Caco-2 (cell line): Measurements from ENCODE around the gene PDGFA. TPM values are rescaled to one million over a fixed set of nuclear protein-coding genes. Genes with fewer than 3 reads are reported as not detected.

Experiments used
- BruUV-seq: library from RNA; stranded (reverse); fragments of 400-500 nt; replicated peaks from 2 replicates; lab custom pipeline; 2021; lab: Mats Ljungman, UMichigan
- CTCF ChIA-PET: fragments of 300-600 bp; sonication (Branson Sonifier 250); formaldehyde crosslinking; loops from one replicate; lab custom pipeline; 2022; ENCODE audit warnings: antibody characterized with exemption; lab: Charles Lee
- POLR2A ChIA-PET: fragments of 300-600 bp; sonication (Branson Sonifier 250); formaldehyde crosslinking; loops from one replicate; lab custom pipeline; 2022; ENCODE audit warnings: antibody characterized with exemption; lab: Charles Lee
- DNase-seq, 2 experiments: peaks; one replicate each; pipeline versions ENCODE4 v3.0.0 to v3.0.0-alpha.2; 2020 to 2022
- H3K27me3 ChIP-seq: replicated peaks from 2 replicates; pipeline ENCODE4 v1.6.0; 2011; ENCODE audit warnings: low read length; ENCODE audit not compliant: control insufficient read depth, insufficient read depth
- H3K36me3 ChIP-seq: 2 replicates; pipeline ENCODE4 v1.5.1; 2011; ENCODE audit warnings: low read length; ENCODE audit not compliant: control insufficient read depth, insufficient read depth
- H3K4me1 ChIP-seq: fragments of 250-450 bp; sonication (Bioruptor Pico); 2 replicates; pipeline ENCODE4 v1.5.1; 2020; ENCODE audit warnings: mild to moderate bottlenecking
- H3K4me3 ChIP-seq: 2 replicates; pipeline ENCODE4 v1.5.1; 2011; ENCODE audit warnings: low read depth, mild to moderate bottlenecking, control low read depth, low read length
- H3K9me3 ChIP-seq: fragments of 250-450 bp; sonication (Bioruptor Pico); 2 replicates; pipeline ENCODE4 v1.5.1; 2020; ENCODE audit warnings: mild to moderate bottlenecking, moderate library complexity
- H3K27ac Mint-ChIP-seq: one replicate; pipeline ENCODE4 v1.8.0; 2022; ENCODE audit warnings: mixed read lengths; ENCODE audit not compliant: unreplicated experiment
- H3K27me3 Mint-ChIP-seq: one replicate; pipeline ENCODE4 v1.8.0; 2022; ENCODE audit warnings: mixed read lengths; ENCODE audit not compliant: insufficient read depth, unreplicated experiment
- H3K36me3 Mint-ChIP-seq: one replicate; pipeline ENCODE4 v1.8.0; 2022; ENCODE audit warnings: mild to moderate bottlenecking, mixed read lengths; ENCODE audit not compliant: insufficient read depth, unreplicated experiment
- H3K4me1 Mint-ChIP-seq: one replicate; pipeline ENCODE4 v1.8.0; 2022; ENCODE audit warnings: low read depth, mixed read lengths; ENCODE audit not compliant: unreplicated experiment
- H3K4me3 Mint-ChIP-seq: one replicate; pipeline ENCODE4 v1.8.0; 2022; ENCODE audit warnings: mild to moderate bottlenecking, moderate library complexity, mixed read lengths; ENCODE audit not compliant: unreplicated experiment
- H3K9me3 Mint-ChIP-seq: one replicate; pipeline ENCODE4 v1.8.0; 2022; ENCODE audit warnings: mixed read lengths; ENCODE audit not compliant: unreplicated experiment
- intact Hi-C: fragments of 100-400 bp; cut with micrococcal nuclease; formaldehyde crosslinking; loops from one replicate; pipeline ENCODE4 v1.10.0; 2022; ENCODE audit not compliant: unreplicated experiment
- total RNA-seq: library from RNA; stranded (reverse); gene quantifications from 2 replicates; pipeline ENCODE4 v1.2.3, GENCODE V29; 2022
- TF ChIP-seq, protein P1 (sequence below), 2 experiments: fragments of 200-600 bp in 1 of 2; IDR thresholded peaks; 1 replicate in 1 of 2; 2 replicates in 1 of 2; pipeline versions ENCODE4 v1.5.1 to v1.8.0; 2011 to 2022; ENCODE audit warnings: antibody characterized with exemption in 1 of 2, control low read depth in 1 of 2, inconsistent platforms in 1 of 2, low read depth in 1 of 2, low read length in 1 of 2, mild to moderate bottlenecking in 1 of 2, moderate library complexity in 1 of 2; ENCODE audit not compliant: insufficient read depth in 1 of 2, severe bottlenecking in 1 of 2, unreplicated experiment in 1 of 2

Gene PDGFA
- total RNA-seq, 1 experiment from 2014 or later = 78.5 TPM

DNA sequence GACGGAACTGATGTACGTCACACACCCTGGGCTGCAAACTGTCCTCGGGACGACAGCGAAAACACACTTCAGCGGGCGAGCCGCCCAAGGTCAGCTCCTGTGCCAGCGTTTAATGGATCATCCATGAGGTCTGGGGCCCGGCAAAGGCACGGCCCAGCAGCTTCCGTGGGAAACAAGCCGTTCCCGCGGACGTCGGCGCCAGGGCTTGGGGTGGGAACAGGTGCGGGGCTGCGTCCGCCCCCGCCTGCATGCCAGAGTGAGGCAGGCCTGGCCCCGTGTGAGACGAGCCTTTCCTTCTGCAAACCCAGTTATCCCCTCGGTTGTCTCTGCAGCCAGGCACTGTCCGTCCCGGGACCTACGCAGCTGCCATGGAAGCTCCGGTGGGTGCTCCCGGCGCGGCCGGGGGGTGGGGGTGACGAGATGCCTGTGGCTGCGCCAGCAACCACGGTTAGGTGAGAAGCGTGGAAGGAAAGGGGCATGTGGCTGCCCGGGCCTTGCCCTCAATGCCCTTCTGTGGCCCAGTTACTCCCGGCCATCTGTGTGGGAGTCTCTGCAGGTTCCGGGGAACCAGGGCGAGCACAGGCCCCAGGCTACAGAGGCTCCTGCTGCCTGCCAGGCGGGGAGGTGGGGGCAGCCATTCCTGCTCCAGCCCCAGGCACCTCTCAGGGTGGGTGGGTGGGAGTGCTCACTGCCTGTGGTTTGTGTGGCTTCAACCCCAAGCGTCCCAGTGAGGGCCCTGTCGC, 42.2 kb upstream of the PDGFA start:
- Mint-ChIP-seq H3K4me1 (no peaks in the 10 kb centered on the region), H3K27me3 (no peaks in the 10 kb centered on the region), H3K36me3 (peaks cover 13% of the 10 kb centered on the region), H3K9me3 (no peaks in the 10 kb centered on the region), H3K4me3 (no peak overlapping the region), H3K27ac (no peak overlapping the region)
- CTCF ChIA-PET = no interaction called here
- Histone ChIP-seq H3K36me3 (no peaks in the 10 kb centered on the region), H3K27me3 (no peaks in the 10 kb centered on the region), H3K9me3 (0 out of 2 replicates have a peak, but pooled peaks cover 3% of the 10 kb centered on the region), H3K4me1 (no peaks in the 10 kb centered on the region), H3K4me3 (no peak overlapping the region)
- POLR2A ChIA-PET = no interaction called here
- no peak for DNase-seq
- TF ChIP-seq, protein P1, sequence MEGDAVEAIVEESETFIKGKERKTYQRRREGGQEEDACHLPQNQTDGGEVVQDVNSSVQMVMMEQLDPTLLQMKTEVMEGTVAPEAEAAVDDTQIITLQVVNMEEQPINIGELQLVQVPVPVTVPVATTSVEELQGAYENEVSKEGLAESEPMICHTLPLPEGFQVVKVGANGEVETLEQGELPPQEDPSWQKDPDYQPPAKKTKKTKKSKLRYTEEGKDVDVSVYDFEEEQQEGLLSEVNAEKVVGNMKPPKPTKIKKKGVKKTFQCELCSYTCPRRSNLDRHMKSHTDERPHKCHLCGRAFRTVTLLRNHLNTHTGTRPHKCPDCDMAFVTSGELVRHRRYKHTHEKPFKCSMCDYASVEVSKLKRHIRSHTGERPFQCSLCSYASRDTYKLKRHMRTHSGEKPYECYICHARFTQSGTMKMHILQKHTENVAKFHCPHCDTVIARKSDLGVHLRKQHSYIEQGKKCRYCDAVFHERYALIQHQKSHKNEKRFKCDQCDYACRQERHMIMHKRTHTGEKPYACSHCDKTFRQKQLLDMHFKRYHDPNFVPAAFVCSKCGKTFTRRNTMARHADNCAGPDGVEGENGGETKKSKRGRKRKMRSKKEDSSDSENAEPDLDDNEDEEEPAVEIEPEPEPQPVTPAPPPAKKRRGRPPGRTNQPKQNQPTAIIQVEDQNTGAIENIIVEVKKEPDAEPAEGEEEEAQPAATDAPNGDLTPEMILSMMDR (IDR thresholded peaks at IDR 0.05; ENCODE audit: insufficient read depth in 1 of 2, low read depth in 1 of 2, low read length in 1 of 2, severe bottlenecking in 1 of 2, unreplicated experiment in 1 of 2) = no peak
- intact Hi-C loops = no loop called here
- BruUV-seq = no TSS peak

DNA sequence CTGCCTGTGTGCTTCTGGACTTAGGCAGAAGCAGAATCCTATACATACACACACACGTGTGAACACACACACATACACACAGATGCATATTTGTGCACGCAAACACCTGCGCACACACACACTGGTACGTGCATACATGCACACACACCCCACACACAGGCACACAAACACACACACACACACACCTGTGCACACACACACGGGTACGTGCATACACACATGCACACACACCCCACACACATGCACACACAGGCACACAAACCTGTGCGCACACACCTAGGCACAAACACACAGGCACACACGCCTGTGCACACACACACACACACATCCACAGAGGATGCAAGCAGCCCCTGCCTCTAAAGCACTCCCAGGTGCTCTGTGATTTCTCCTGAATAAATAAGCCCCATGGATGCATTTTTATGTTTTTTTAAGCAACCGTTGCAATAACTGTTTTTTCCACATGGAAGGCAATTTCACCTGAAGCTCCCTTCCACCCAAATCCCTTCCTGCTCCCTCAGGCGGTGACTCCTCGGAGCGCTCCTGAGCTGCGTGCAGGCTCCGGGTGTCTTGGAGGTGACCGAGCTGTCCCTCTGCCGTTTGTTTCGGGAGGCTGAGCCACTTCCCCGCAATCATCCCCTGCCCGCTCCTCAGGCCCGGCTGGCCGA, 41.5 kb upstream of the PDGFA start:
- BruUV-seq = no TSS peak
- Mint-ChIP-seq H3K27ac (no peak overlapping the region), H3K36me3 (peaks cover 13% of the 10 kb centered on the region)

DNA sequence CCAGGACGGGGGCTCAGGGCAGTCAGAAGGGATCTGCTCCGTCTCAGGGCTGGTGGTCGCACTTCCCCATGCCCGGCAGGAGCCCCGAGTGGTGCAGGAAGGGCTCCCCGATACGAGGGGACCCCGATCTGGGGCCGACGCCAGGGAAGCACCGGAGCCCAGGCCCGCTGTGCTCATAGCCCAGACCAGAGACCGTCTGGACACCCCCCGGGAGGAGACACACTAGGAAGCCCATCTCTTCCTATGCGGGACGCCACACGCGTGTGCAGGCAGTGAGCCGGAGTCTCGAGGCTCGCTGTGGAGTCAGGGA, 39.7 kb upstream of the PDGFA start:
- H3K27me3 Mint-ChIP-seq = no peaks in the 10 kb centered on the region
- TF ChIP-seq, protein P1 (IDR thresholded peaks at IDR 0.05; ENCODE audit: insufficient read depth in 1 of 2, low read depth in 1 of 2, low read length in 1 of 2, severe bottlenecking in 1 of 2, unreplicated experiment in 1 of 2) = no peak
- ChIA-PET POLR2A (no interaction called here), CTCF (no interaction called here)
- no peaks in the 10 kb centered on the region for H3K9me3 Mint-ChIP-seq
- H3K4me3 ChIP-seq = no peak overlapping the region
- BruUV-seq = no TSS peak
- no peak for DNase-seq
- H3K36me3 ChIP-seq = no peaks in the 10 kb centered on the region
- H3K36me3 Mint-ChIP-seq = peaks cover 13% of the 10 kb centered on the region
- no peaks in the 10 kb centered on the region for H3K4me1 Mint-ChIP-seq
- H3K9me3 ChIP-seq = 0 out of 2 replicates have a peak, but pooled peaks cover 3% of the 10 kb centered on the region
- H3K27me3 ChIP-seq = no peaks in the 10 kb centered on the region
- no peaks in the 10 kb centered on the region for H3K4me1 ChIP-seq
- H3K4me3 Mint-ChIP-seq = no peak overlapping the region
- no peak overlapping the region for H3K27ac Mint-ChIP-seq
- intact Hi-C loops = no loop called here

More for the DNA sequence above, 41.5 kb upstream of the PDGFA start:
- H3K27me3 ChIP-seq = no peaks in the 10 kb centered on the region
- DNase-seq = no peak
- Mint-ChIP-seq H3K27me3 (no peaks in the 10 kb centered on the region), H3K9me3 (no peaks in the 10 kb centered on the region), H3K4me3 (no peak overlapping the region), H3K4me1 (no peaks in the 10 kb centered on the region)
- no peak overlapping the region for H3K4me3 ChIP-seq
- CTCF ChIA-PET = no interaction called here
- H3K4me1 ChIP-seq = no peaks in the 10 kb centered on the region
- POLR2A ChIA-PET = no interaction called here
- TF ChIP-seq, protein P1 (IDR thresholded peaks at IDR 0.05; ENCODE audit: insufficient read depth in 1 of 2, low read depth in 1 of 2, low read length in 1 of 2, severe bottlenecking in 1 of 2, unreplicated experiment in 1 of 2) = no peak
- 0 out of 2 replicates have a peak, but pooled peaks cover 3% of the 10 kb centered on the region for H3K9me3 ChIP-seq
- intact Hi-C loops = no loop called here
- no peaks in the 10 kb centered on the region for H3K36me3 ChIP-seq
